Keratinocyte (primary cell): Measurements from ENCODE around the gene TANGO2. TPM values are rescaled to one million over a fixed set of nuclear protein-coding genes. Genes with fewer than 3 reads are reported as not detected.

ENCODE experiments used
- DNase-seq: peaks from one replicate; pipeline ENCODE4 v3.0.0-alpha.2; 2011; ENCODE audit warnings: low read depth, missing footprints, low spot score
- FAIRE-seq: peaks from 2 replicates; lab custom pipeline; 2011; peaks lifted over from hg19 to GRCh38; lab: Jason Lieb, UNC
- H2AFZ ChIP-seq: 2 replicates; pipeline ENCODE4 v1.6.0; 2012; ENCODE audit warnings: low read length, control low read depth, inconsistent platforms; ENCODE audit not compliant: control insufficient read depth
- H3K27ac ChIP-seq: 2 replicates; pipeline ENCODE4 v1.5.1; 2011; ENCODE audit warnings: low read length; ENCODE audit not compliant: control insufficient read depth, insufficient read depth
- H3K27me3 ChIP-seq: 3 replicates; pipeline ENCODE4 v1.6.0; 2011; ENCODE audit warnings: low read length; ENCODE audit not compliant: control insufficient read depth, insufficient read depth; ENCODE audit errors: extremely low read depth
- H3K36me3 ChIP-seq, 2 experiments: 2 replicates in 1 of 2; 3 replicates in 1 of 2; pipeline ENCODE4 v1.5.1; 2011; ENCODE audit warnings: low read length in 2 of 2, mild to moderate bottlenecking in 1 of 2; ENCODE audit not compliant: control insufficient read depth in 2 of 2, insufficient read depth in 2 of 2; ENCODE audit errors: extremely low read depth in 1 of 2
- H3K4me1 ChIP-seq: 3 replicates; pipeline ENCODE4 v1.5.1; 2011; ENCODE audit warnings: low read length; ENCODE audit not compliant: control insufficient read depth, insufficient read depth; ENCODE audit errors: extremely low read depth
- H3K4me2 ChIP-seq: 3 replicates; pipeline ENCODE4 v1.6.0; 2011; ENCODE audit warnings: low read depth, low read length; ENCODE audit not compliant: control insufficient read depth, insufficient read depth; ENCODE audit errors: extremely low read depth
- H3K4me3 ChIP-seq, 3 experiments: fragments of 200-600 bp in 1 of 3; sonication (generic) in 1 of 3; 2 replicates in 2 of 3; 3 replicates in 1 of 3; pipeline ENCODE4 v1.5.1; 2011 to 2016; ENCODE audit warnings: low read length in 3 of 3, mild to moderate bottlenecking in 3 of 3, control low read depth in 2 of 3, inconsistent platforms in 1 of 3, low read depth in 1 of 3, mixed read lengths in 1 of 3, mixed run types in 1 of 3, moderate library complexity in 1 of 3; ENCODE audit not compliant: control insufficient read depth in 2 of 3, insufficient read depth in 2 of 3; ENCODE audit errors: extremely low read depth in 1 of 3
- H3K79me2 ChIP-seq: 2 replicates; pipeline ENCODE4 v1.6.0; 2012; ENCODE audit warnings: low read length; ENCODE audit not compliant: control insufficient read depth, insufficient read depth
- H3K9ac ChIP-seq: 3 replicates; pipeline ENCODE4 v1.6.0; 2011; ENCODE audit warnings: low read length; ENCODE audit not compliant: control insufficient read depth, insufficient read depth; ENCODE audit errors: extremely low read depth
- H3K9me1 ChIP-seq: 3 replicates; pipeline ENCODE4 v1.6.0; 2011; ENCODE audit warnings: low read length; ENCODE audit not compliant: control insufficient read depth, insufficient read depth; ENCODE audit errors: extremely low read depth
- H3K9me3 ChIP-seq: 2 replicates; pipeline ENCODE4 v1.5.1; 2012; ENCODE audit warnings: low read depth, low read length; ENCODE audit not compliant: control insufficient read depth
- H4K20me1 ChIP-seq: 3 replicates; pipeline ENCODE4 v1.6.0; 2011; ENCODE audit warnings: low read length; ENCODE audit not compliant: control insufficient read depth, insufficient read depth; ENCODE audit errors: extremely low read depth
- EZH2 ChIP-seq: IDR thresholded peaks from one replicate; pipeline ENCODE4 v1.6.1; 2012; ENCODE audit warnings: inconsistent platforms, mild to moderate bottlenecking, low read length, moderate library complexity
- dilution Hi-C: fragments of 300-500 bp; cut with MboI; formaldehyde crosslinking; loops from one replicate; pipeline ENCODE4 v1.7.0; 2020; ENCODE audit warnings: low sequenced_read_pairs; ENCODE audit not compliant: extremely low pct_ligation_motif_present
- polyA plus RNA-seq, 5 experiments: library from polyadenylated mRNA; depleted of rRNA in 3 of 5; stranded (reverse) in 3 of 5; stranded (forward) in 1 of 5; unstranded in 1 of 5; fragments of >200 nt; gene quantifications; 1 replicate in 1 of 5; 2 replicates in 3 of 5; 3 replicates in 1 of 5; pipeline versions ENCODE4 v1.2.1 to v1.2.3, GENCODE V29; 2011 to 2012; ENCODE audit warnings: missing spikeins in 2 of 5, low read depth in 1 of 5, low replicate concordance in 1 of 5
- TF ChIP-seq, protein P1 (sequence below), 3 experiments: IDR thresholded peaks in 1 of 3; conservative IDR thresholded peaks in 1 of 3; optimal IDR thresholded peaks in 1 of 3; 2 replicates in 2 of 3; 3 replicates in 1 of 3; pipeline versions ENCODE3 to v1.5.1; 2011; ENCODE audit warnings: low read length in 3 of 3, mild to moderate bottlenecking in 3 of 3, moderate library complexity in 2 of 3, control low read depth in 1 of 3, inconsistent platforms in 1 of 3; ENCODE audit not compliant: insufficient read depth in 2 of 3; ENCODE audit errors: extremely low read depth in 1 of 3

Gene TANGO2
- polyA plus RNA-seq, 1 donor (not counting 4 experiments of a cell fraction or from before 2014, with no cell fraction given) = 20.1 TPM

DNA sequence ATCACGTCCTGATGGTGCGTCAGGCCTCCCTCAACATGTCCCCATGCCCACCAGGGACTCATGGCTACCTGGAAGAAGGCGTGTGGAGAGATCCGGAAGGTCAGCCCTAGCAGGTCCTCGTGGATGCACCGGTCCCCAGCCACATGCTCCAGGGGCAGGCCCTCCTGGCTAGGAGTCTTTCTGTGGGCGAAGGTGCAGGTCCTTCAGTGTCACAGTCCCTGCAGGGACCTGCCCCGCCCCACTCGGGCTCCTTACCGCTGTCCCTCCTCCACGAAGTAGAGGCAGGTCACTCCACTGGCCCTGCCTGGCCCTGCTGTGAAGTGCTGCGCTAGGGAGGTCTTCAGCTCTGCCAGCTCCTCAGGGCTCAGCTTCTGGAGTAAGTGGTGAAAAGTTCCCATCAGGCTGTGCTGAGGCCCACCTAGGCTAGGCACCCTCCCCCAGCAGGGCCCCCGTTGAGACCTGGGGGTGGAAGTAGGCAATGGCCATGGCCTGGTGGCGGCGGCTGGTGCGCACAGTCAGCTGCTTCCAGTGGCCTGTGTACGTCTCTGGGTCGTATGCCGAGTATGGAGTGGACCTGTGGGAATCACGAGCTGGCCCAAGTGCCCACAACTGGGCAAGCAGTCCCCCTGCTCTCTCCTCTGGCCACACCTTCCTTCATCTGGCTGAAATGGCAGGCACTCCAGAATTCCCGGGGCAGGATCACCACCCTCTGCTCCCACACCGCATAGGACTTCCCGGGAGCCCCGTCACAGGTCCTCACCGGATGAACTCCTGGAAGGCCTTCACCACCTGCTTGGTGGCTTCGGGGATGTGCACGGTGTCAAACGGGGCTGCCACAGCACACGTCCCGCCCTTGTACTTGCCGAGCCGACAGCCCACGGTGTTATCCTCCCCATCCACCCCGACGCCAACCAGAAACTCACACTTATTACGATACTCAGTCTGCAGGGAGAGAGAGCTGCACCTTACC is 93.9 kb downstream of the TANGO2 start:
- peaks cover 29 to 39% of the 10 kb centered on the region in 2 experiments for H3K36me3 ChIP-seq

DNA sequence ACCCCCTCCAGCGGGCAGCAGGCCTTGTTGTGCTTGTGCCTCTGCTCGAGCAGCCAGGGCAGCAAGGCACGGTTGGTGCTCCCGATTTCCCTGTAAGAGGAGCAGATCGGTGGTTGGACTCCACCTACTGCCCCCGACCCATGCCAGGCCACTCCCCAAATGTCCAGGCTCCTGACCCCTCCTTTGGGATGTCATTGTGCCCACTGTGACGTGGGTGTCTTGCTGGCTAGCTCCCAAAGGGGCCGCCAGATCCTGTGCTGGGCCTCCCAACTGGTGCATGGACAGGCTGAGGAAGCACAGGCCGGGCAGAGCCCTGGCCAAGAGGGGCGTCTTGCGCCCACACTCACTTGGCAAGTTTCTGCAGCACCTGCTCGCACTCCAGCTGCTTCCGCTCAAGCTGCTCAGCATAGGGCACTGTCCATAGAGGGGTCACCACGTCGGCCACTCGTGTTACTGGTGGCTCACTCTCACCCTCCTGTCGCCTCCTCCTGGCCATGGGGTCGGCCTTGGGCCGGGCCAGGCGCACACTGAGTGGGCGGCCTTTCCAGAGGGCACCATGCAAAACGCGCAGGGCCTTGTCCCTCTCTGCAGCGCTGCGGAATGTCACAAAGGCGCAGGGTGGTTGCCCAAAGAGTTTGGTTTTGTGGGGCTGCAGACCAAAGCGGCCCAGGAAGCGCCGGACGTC is 94.9 kb downstream of the TANGO2 start, which contains the start of gene RANBP1:
Gene RANBP1 (plus strand): TSS at position 414 of the 685 bp plus-strand sequence. CDS start 81 bp downstream, at position 495.
- dilution Hi-C loops = no loop called here
- Histone ChIP-seq H4K20me1 (no peaks in the 10 kb centered on the region), H3K27me3 (no peaks in the 10 kb centered on the region), H3K27ac (peak within 1 kb of the TSS; percentile 83), H3K4me1 (peaks cover 16% of the 10 kb centered on the region), H3K9me3 (no peaks in the 10 kb centered on the region), H2AFZ (peak within 1 kb of the TSS; percentile 77), H3K4me3 (peak within 1 kb of the TSS; percentile 72 to 88 (median 88)), H3K9ac (peak within 1 kb of the TSS; percentile 93), H3K79me2 (peaks cover 66% of the 10 kb centered on the region), H3K36me3 (peaks cover 33 to 42% of the 10 kb centered on the region in 2 experiments), H3K4me2 (peak within 1 kb of the TSS; percentile 79), H3K9me1 (no peaks in the 10 kb centered on the region)
- TF ChIP-seq, protein P1, sequence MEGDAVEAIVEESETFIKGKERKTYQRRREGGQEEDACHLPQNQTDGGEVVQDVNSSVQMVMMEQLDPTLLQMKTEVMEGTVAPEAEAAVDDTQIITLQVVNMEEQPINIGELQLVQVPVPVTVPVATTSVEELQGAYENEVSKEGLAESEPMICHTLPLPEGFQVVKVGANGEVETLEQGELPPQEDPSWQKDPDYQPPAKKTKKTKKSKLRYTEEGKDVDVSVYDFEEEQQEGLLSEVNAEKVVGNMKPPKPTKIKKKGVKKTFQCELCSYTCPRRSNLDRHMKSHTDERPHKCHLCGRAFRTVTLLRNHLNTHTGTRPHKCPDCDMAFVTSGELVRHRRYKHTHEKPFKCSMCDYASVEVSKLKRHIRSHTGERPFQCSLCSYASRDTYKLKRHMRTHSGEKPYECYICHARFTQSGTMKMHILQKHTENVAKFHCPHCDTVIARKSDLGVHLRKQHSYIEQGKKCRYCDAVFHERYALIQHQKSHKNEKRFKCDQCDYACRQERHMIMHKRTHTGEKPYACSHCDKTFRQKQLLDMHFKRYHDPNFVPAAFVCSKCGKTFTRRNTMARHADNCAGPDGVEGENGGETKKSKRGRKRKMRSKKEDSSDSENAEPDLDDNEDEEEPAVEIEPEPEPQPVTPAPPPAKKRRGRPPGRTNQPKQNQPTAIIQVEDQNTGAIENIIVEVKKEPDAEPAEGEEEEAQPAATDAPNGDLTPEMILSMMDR (optimal IDR thresholded peaks at IDR 0.05 in 1 of 3, IDR thresholded peaks at IDR 0.05 in 1 of 3, conservative IDR thresholded peaks at IDR 0.05 in 1 of 3; ENCODE audit: extremely low read depth in 1 of 3, insufficient read depth in 2 of 3, low read length in 3 of 3) = no peak
- no peak for TF ChIP-seq EZH2
- FAIRE-seq (no peak), DNase-seq (no peak)

More for the DNA sequence above, 93.9 kb downstream of the TANGO2 start:
- H3K27me3 ChIP-seq = no peaks in the 10 kb centered on the region
- H3K79me2 ChIP-seq = peaks cover 55% of the 10 kb centered on the region
- no peaks in the 10 kb centered on the region for H4K20me1 ChIP-seq
- no peaks in the 10 kb centered on the region for H3K9me3 ChIP-seq
- H3K4me1 ChIP-seq = peaks cover 16% of the 10 kb centered on the region
- H3K9me1 ChIP-seq = no peaks in the 10 kb centered on the region
- FAIRE-seq = no peak
- H3K9ac ChIP-seq = no peak overlapping the region
- H3K4me2 ChIP-seq = no peak overlapping the region
- no peak overlapping the region for H3K4me3 ChIP-seq
- dilution Hi-C loops = no loop called here
- no peak overlapping the region for H2AFZ ChIP-seq
- no peak overlapping the region for H3K27ac ChIP-seq
- no peak for TF ChIP-seq EZH2
- TF ChIP-seq, protein P1 (optimal IDR thresholded peaks at IDR 0.05 in 1 of 3, IDR thresholded peaks at IDR 0.05 in 1 of 3, conservative IDR thresholded peaks at IDR 0.05 in 1 of 3; ENCODE audit: extremely low read depth in 1 of 3, insufficient read depth in 2 of 3, low read length in 3 of 3) = no peak
- no peak for DNase-seq
